ENCODE measurements around the gene CAMK2A.

- TF ChIP-seq POLR2AphosphoS5 (IDR thresholded peaks at IDR 0.05; ENCODE audit: low read depth, low read length), result no peak
- TF ChIP-seq REST (IDR thresholded peaks at IDR 0.05; ENCODE audit: insufficient read depth in 1 of 2, low read depth in 2 of 2, low read length in 2 of 2), result no peak
- no peak for TF ChIP-seq TAF1 (IDR thresholded peaks at IDR 0.05; ENCODE audit: borderline replicate concordance, insufficient read depth, low read length)
- TF ChIP-seq SIN3A (IDR thresholded peaks at IDR 0.05; ENCODE audit: borderline replicate concordance, insufficient read depth, low read length), result no peak
Observed at GRCh38 chr5:150303070-150303615, 13.6 kb upstream of the CAMK2A start.

Measured in PFSK-1 (cell line).